ENCODE results near the gene KLK15. TPM values are rescaled to one million over a fixed set of nuclear protein-coding genes. Genes with fewer than 3 reads are reported as not detected.

KLK15 gene
- total RNA-seq, 1 donor from 2014 or later = not detected

DNA sequence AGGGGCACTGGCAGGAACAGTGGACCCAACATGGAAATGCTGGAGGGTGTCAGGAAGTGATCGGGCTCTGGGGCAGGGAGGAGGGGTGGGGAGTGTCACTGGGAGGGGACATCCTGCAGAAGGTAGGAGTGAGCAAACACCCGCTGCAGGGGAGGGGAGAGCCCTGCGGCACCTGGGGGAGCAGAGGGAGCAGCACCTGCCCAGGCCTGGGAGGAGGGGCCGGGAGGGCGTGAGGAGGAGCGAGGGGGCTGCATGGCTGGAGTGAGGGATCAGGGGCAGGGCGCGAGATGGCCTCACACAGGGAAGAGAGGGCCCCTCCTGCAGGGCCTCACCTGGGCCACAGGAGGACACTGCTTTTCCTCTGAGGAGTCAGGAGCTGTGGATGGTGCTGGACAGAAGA is 44.0 kb upstream of the KLK15 start:
- H3K4me1 Mint-ChIP-seq (ENCODE audit: unreplicated experiment) = no peaks in the 10 kb centered on the region
- H3K36me3 Mint-ChIP-seq (ENCODE audit: unreplicated experiment) = no peaks in the 10 kb centered on the region
- TF ChIP-seq, protein P1, sequence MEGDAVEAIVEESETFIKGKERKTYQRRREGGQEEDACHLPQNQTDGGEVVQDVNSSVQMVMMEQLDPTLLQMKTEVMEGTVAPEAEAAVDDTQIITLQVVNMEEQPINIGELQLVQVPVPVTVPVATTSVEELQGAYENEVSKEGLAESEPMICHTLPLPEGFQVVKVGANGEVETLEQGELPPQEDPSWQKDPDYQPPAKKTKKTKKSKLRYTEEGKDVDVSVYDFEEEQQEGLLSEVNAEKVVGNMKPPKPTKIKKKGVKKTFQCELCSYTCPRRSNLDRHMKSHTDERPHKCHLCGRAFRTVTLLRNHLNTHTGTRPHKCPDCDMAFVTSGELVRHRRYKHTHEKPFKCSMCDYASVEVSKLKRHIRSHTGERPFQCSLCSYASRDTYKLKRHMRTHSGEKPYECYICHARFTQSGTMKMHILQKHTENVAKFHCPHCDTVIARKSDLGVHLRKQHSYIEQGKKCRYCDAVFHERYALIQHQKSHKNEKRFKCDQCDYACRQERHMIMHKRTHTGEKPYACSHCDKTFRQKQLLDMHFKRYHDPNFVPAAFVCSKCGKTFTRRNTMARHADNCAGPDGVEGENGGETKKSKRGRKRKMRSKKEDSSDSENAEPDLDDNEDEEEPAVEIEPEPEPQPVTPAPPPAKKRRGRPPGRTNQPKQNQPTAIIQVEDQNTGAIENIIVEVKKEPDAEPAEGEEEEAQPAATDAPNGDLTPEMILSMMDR (IDR thresholded peaks at IDR 0.05) = no peak
- H3K9me3 Mint-ChIP-seq (ENCODE audit: unreplicated experiment) = no peaks in the 10 kb centered on the region
- no peak overlapping the region for H3K27ac Mint-ChIP-seq (ENCODE audit: unreplicated experiment)
- DNase-seq (ENCODE audit: extremely low spot score, unreplicated experiment) = no peak
- H3K4me3 Mint-ChIP-seq (ENCODE audit: unreplicated experiment) = no peak overlapping the region
- H3K27me3 Mint-ChIP-seq (ENCODE audit: unreplicated experiment) = no peaks in the 10 kb centered on the region

DNA sequence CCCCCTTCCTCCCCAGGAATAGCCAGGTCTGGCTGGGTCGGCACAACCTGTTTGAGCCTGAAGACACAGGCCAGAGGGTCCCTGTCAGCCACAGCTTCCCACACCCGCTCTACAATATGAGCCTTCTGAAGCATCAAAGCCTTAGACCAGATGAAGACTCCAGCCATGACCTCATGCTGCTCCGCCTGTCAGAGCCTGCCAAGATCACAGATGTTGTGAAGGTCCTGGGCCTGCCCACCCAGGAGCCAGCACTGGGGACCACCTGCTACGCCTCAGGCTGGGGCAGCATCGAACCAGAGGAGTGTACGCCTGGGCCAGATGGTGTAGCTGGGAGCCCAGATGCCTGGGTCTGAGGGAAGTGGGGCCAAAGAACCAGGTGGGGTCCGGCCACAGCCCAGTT is 43.1 kb upstream of the KLK15 start:
- no peak overlapping the region for H3K27ac Mint-ChIP-seq (ENCODE audit: unreplicated experiment)

DNA sequence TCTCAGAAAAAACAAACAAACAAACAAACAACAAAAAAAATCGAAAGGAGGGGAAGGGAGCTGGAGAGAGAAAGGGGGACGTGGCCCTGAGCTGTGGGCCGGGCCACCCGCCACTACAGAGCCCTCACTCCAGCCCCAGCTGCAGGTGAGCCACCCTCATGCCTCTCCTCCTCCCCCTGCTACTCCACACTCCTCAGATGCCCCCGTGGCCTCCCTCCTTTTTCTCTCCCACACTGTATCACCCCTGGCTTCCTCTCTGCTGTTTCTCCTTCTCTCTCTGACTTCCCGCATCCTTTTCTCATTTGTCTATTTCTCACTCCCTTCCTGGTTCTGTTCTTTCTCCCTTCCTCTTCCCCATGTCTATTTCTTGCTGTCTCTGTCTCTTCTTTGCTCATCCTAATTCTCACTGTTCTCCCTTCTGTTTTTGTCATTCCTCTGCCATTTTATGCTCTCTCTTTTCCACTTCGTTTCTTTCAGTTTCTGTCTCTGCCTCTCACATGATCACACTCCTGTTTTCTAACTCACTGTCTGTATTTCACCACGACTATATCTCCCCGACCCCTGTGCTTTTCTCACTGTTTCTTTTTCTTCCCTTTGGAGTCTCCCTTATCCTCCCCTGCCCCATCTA is 42.5 kb upstream of the KLK15 start:
- no peaks in the 10 kb centered on the region for H3K9me3 Mint-ChIP-seq (ENCODE audit: unreplicated experiment)
- TF ChIP-seq, protein P1 (IDR thresholded peaks at IDR 0.05) = no peak
- H3K4me1 Mint-ChIP-seq (ENCODE audit: unreplicated experiment) = no peaks in the 10 kb centered on the region
- H3K27me3 Mint-ChIP-seq (ENCODE audit: unreplicated experiment) = no peaks in the 10 kb centered on the region
- no peaks in the 10 kb centered on the region for H3K36me3 Mint-ChIP-seq (ENCODE audit: unreplicated experiment)
- H3K4me3 Mint-ChIP-seq (ENCODE audit: unreplicated experiment) = no peak overlapping the region
- no peak for DNase-seq (ENCODE audit: extremely low spot score, unreplicated experiment)
- no peak overlapping the region for H3K27ac Mint-ChIP-seq (ENCODE audit: unreplicated experiment)

More for the DNA sequence above, 43.1 kb upstream of the KLK15 start:
- H3K27me3 Mint-ChIP-seq (ENCODE audit: unreplicated experiment) = no peaks in the 10 kb centered on the region
- no peak overlapping the region for H3K4me3 Mint-ChIP-seq (ENCODE audit: unreplicated experiment)
- TF ChIP-seq, protein P1 (IDR thresholded peaks at IDR 0.05) = no peak
- H3K4me1 Mint-ChIP-seq (ENCODE audit: unreplicated experiment) = no peaks in the 10 kb centered on the region
- no peak for DNase-seq (ENCODE audit: extremely low spot score, unreplicated experiment)
- no peaks in the 10 kb centered on the region for H3K9me3 Mint-ChIP-seq (ENCODE audit: unreplicated experiment)
- H3K36me3 Mint-ChIP-seq (ENCODE audit: unreplicated experiment) = no peaks in the 10 kb centered on the region

DNA sequence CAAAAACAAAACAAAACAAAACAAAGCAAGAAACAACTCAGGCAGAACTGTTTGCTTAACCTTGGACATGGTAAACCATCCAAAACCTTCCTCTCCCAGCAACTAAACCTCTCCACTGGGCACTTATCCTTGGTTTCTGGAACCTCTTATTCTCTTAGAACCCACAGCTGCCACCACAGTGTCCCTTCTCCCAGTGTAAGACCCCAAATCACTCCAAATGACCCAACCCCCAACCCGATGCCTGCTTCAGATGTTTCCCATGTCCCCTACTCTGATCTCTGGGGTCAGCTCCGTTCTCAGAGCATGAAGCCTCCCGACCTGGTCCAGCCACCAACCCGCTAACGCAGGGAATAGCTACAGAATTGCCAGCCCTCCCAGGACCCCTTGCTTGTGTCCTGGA is 40.8 kb upstream of the KLK15 start:
- Mint-ChIP-seq H3K27ac (ENCODE audit: unreplicated experiment) (no peak overlapping the region), H3K9me3 (ENCODE audit: unreplicated experiment) (no peaks in the 10 kb centered on the region), H3K4me1 (ENCODE audit: unreplicated experiment) (no peaks in the 10 kb centered on the region), H3K4me3 (ENCODE audit: unreplicated experiment) (no peak overlapping the region), H3K27me3 (ENCODE audit: unreplicated experiment) (no peaks in the 10 kb centered on the region), H3K36me3 (ENCODE audit: unreplicated experiment) (no peaks in the 10 kb centered on the region)
- TF ChIP-seq, protein P1 (IDR thresholded peaks at IDR 0.05) = no peak
- DNase-seq (ENCODE audit: extremely low spot score, unreplicated experiment) = no peak

DNA sequence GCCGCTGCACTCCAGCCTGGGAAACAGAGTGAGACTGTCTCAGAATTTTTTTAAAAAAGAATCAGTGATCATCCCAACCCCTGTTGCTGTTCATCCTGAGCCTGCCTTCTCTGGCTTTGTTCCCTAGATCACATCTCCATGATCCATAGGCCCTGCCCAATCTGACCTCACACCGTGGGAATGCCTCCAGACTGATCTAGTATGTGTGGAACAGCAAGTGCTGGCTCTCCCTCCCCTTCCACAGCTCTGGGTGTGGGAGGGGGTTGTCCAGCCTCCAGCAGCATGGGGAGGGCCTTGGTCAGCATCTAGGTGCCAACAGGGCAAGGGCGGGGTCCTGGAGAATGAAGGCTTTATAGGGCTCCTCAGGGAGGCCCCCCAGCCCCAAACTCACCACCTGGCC is 39.7 kb upstream of the KLK15 start, which contains the start of gene KLK2:
Gene KLK2 (plus strand): TSS at position 384 of the 400 bp plus-strand sequence. CDS start 35 bp downstream, outside the sequence.
- Mint-ChIP-seq H3K36me3 (ENCODE audit: unreplicated experiment) (no peaks in the 10 kb centered on the region), H3K27ac (ENCODE audit: unreplicated experiment) (no peak within 1 kb of the TSS), H3K27me3 (ENCODE audit: unreplicated experiment) (no peaks in the 10 kb centered on the region), H3K4me3 (ENCODE audit: unreplicated experiment) (no peak within 1 kb of the TSS), H3K4me1 (ENCODE audit: unreplicated experiment) (no peaks in the 10 kb centered on the region), H3K9me3 (ENCODE audit: unreplicated experiment) (no peaks in the 10 kb centered on the region)
- TF ChIP-seq, protein P1 (IDR thresholded peaks at IDR 0.05) = no peak
- DNase-seq (ENCODE audit: extremely low spot score, unreplicated experiment) = no peak

Measured in osteocyte (in vitro differentiated cells).